Neuron (in vitro differentiated cells): Measurements from ENCODE around the gene RABL3.
"Not testable (repeated sequence)": the region's sequence is repeated elsewhere in the genome, so short reads cannot be mapped to it uniquely, and the experiment has no call there.

ENCODE experiments used
- H2AFZ ChIP-seq: one replicate; pipeline ENCODE4 v1.6.1; 2013; ENCODE audit warnings: low read depth, mild to moderate bottlenecking, inconsistent platforms, low read length, moderate library complexity
- H3K27me3 ChIP-seq: one replicate; pipeline ENCODE4 v1.6.1; 2013; ENCODE audit warnings: low read length; ENCODE audit not compliant: insufficient read depth
- H3K36me3 ChIP-seq: one replicate; pipeline ENCODE4 v1.6.1; 2013; ENCODE audit warnings: low read length; ENCODE audit not compliant: insufficient read depth
- H3K4me1 ChIP-seq: one replicate; pipeline ENCODE4 v1.6.1; 2013; ENCODE audit warnings: low read length; ENCODE audit not compliant: insufficient read depth
- H3K4me3 ChIP-seq: 2 replicates; pipeline ENCODE4 v1.5.1; 2013; ENCODE audit warnings: mild to moderate bottlenecking, low read length, moderate library complexity
- H3K9me3 ChIP-seq: one replicate; pipeline ENCODE4 v1.6.1; 2013; ENCODE audit warnings: low read length

The RABL3 gene

DNA sequence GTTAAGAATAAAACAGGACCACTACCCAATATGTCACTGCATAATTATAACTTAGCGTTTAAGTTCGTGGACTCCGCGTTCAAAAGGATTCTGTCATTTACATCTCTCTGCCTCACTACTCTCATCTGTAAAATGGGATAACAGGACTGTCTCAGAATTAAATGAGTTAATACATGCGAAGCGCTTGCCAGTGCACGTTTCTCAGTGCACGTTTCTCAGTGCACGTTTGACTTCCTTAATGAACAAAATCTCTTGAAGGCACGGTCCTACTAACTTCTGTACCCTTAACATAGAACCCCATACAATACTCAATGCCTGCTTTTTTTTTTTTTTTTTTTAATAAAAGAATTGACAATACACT lies 499 bp downstream of the RABL3 start:
- Histone ChIP-seq H3K36me3 (peaks cover 8% of the 10 kb centered on the region), H3K9me3 (peaks cover 13% of the 10 kb centered on the region), H3K4me1 (peaks cover 12% of the 10 kb centered on the region), H2AFZ (peak overlapping the region; percentile 13), H3K27me3 (no peaks in the 10 kb centered on the region), H3K4me3 (peak overlapping the region; percentile 87)

DNA sequence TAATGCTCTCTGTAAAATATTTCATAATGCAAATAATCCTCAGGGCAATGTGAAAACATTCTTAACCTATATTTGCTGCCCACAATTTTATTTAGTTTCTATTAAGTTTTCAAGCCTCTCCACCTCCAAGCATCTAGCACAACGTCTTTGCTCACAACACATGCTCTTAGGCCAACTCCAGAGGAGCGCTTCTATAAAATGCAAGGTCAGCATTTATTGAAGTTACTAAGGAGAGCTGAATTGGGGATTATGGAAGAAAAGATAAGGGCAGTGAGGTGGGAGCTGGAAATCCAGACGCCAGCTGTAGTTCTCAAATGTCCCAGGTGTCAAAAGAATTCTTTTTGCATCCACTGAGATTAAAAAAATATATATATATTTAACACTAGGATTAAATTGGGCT lies 996 bp downstream of the RABL3 start:
- peaks cover 13% of the 10 kb centered on the region for H3K9me3 ChIP-seq
- peak overlapping the region; percentile 87 for H3K4me3 ChIP-seq
- no peak overlapping the region for H2AFZ ChIP-seq

GRCh38 chr3:120738006-120738405 lies 4.3 kb downstream of the RABL3 start:
- not testable (repeated sequence) for H3K36me3 ChIP-seq, H2AFZ ChIP-seq, H3K27me3 ChIP-seq, H3K4me3 ChIP-seq, H3K4me1 ChIP-seq
- H3K9me3 ChIP-seq: peaks cover 13% of the 10 kb centered on the region

More for the DNA sequence above, 996 bp downstream of the RABL3 start:
- H3K36me3 ChIP-seq: peaks cover 8% of the 10 kb centered on the region
- no peaks in the 10 kb centered on the region for H3K27me3 ChIP-seq
- peaks cover 12% of the 10 kb centered on the region for H3K4me1 ChIP-seq

- H2AFZ ChIP-seq: no peak overlapping the region
- H3K4me1 ChIP-seq: no peaks in the 10 kb centered on the region
- no peak overlapping the region for H3K4me3 ChIP-seq
- H3K9me3 ChIP-seq: no peaks in the 10 kb centered on the region
- peaks cover 9% of the 10 kb centered on the region for H3K36me3 ChIP-seq
- no peaks in the 10 kb centered on the region for H3K27me3 ChIP-seq
These were observed 11.5 kb downstream of the RABL3 start for GRCh38 chr3:120730576-120731542.

DNA sequence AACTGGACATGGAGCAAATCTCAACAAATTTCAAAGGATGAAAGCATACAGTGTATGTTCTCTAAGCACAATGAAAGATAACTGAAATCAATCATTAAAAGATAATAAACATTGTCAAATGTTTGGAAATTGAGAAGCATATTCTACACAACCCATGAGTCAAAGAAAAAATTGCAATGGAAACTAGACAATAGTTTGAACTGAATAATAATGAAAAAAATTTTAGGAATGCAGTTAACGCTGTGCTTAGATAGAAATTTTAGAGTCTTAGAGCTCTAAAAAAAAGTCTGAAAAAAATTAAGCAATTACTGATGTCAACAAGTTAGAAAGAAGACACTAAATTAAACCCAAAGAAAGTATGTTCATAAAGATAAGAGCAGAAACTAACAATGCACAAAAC lies 15.5 kb downstream of the RABL3 start:
- H3K9me3 ChIP-seq: no peaks in the 10 kb centered on the region
- H3K4me1 ChIP-seq: no peaks in the 10 kb centered on the region
- no peak overlapping the region for H3K4me3 ChIP-seq
- H3K36me3 ChIP-seq: peaks cover 9% of the 10 kb centered on the region
- no peak overlapping the region for H2AFZ ChIP-seq
- H3K27me3 ChIP-seq: no peaks in the 10 kb centered on the region

DNA sequence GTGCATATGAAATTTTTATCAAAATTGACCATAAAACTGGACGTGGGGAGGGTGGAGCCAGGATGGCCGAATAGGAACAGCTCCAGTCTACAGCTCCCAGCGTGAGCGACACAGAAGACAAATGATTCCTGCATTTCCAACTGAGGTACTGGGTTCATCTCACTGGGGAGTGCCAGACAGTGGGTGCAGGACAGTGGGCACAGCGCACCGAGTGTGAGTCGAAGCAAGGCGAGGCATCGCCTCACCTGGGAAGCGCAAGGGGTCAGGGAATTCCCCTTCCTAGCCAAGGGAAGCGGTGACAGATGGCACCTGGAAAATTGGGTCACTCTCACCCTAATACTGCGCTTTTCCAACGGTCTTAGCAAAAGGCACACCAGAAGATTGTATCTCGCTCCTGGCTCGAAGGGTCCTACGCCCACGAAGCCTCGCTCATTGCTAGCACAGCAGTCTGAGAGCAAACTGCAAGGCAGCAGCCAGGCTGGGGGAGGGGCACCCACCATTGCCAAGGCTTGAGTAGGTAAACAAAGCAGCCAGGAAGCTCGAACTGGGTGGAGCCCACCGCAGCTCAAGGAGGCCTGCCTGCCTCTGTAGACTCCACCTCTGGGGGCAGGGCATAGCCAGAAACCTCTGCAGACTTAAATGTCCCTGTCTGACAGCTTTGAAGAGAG lies 23.0 kb downstream of the RABL3 start:
- H3K4me3 ChIP-seq: not testable (repeated sequence)

GRCh38 chr3:120713262-120713661 lies 29.1 kb downstream of the RABL3 start:
- H3K27me3 ChIP-seq: no peaks in the 10 kb centered on the region
- no peak overlapping the region for H3K4me3 ChIP-seq
- H2AFZ ChIP-seq: no peak overlapping the region
- no peaks in the 10 kb centered on the region for H3K9me3 ChIP-seq
- peaks cover 6% of the 10 kb centered on the region for H3K4me1 ChIP-seq
- peaks cover 4% of the 10 kb centered on the region for H3K36me3 ChIP-seq

More for the DNA sequence above, 23.0 kb downstream of the RABL3 start:
- not testable (repeated sequence) for H3K4me1 ChIP-seq, H3K36me3 ChIP-seq, H3K9me3 ChIP-seq, H3K27me3 ChIP-seq, H2AFZ ChIP-seq

- Histone ChIP-seq H3K4me3 (no peak overlapping the region), H3K36me3 (peaks cover 7% of the 10 kb centered on the region), H3K27me3 (no peaks in the 10 kb centered on the region), H2AFZ (no peak overlapping the region), H3K9me3 (no peaks in the 10 kb centered on the region), H3K4me1 (peaks cover 6% of the 10 kb centered on the region)
These were observed 31.9 kb downstream of the RABL3 start for GRCh38 chr3:120710369-120710768.

- H2AFZ ChIP-seq: no peak overlapping the region
- H3K36me3 ChIP-seq: peaks cover 10% of the 10 kb centered on the region
- H3K9me3 ChIP-seq: no peaks in the 10 kb centered on the region
- H3K27me3 ChIP-seq: no peaks in the 10 kb centered on the region
- peaks cover 6% of the 10 kb centered on the region for H3K4me1 ChIP-seq
- no peak overlapping the region for H3K4me3 ChIP-seq
These were observed 33.9 kb downstream of the RABL3 start for GRCh38 chr3:120708408-120708807.

- Histone ChIP-seq H3K27me3 (no peaks in the 10 kb centered on the region), H3K4me1 (peaks cover 6% of the 10 kb centered on the region), H3K9me3 (peaks cover 2% of the 10 kb centered on the region), H3K36me3 (peaks cover 10% of the 10 kb centered on the region), H3K4me3 (no peak overlapping the region), H2AFZ (no peak overlapping the region)
These were observed 35.4 kb downstream of the RABL3 start for GRCh38 chr3:120706950-120707349.

DNA sequence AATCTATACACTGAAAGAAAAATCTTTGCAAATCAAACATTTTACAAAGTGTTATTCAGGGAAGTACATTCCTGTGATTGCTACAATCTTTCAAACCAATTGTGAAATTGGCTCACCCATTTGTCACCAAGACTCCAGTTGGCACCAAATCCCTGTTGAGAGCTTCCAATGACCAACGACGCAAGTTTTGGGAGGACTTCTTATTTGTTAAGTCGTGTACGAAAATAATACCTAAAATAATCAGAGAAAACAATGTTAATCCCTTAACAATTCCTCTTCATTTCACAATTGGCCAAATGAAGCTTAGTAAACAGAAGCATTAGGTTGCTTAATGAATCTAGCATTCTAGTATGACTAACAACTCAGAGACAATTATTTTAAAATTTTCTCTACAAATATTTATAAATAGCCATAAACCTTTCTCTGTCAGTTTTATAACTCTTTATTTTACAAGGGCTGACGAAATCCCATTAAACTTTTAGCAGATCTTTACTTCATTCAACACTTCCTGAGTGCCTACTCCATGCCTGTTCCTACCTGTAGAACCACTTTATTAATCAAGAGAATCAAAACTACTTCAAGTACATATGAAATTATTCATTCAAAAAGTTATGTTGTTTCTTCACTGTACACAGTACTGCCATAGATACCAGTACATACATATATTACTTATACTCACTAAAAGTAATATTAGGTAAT lies 36.3 kb downstream of the RABL3 start:
- H2AFZ ChIP-seq: no peak overlapping the region
- peaks cover 6% of the 10 kb centered on the region for H3K4me1 ChIP-seq
- no peak overlapping the region for H3K4me3 ChIP-seq

DNA sequence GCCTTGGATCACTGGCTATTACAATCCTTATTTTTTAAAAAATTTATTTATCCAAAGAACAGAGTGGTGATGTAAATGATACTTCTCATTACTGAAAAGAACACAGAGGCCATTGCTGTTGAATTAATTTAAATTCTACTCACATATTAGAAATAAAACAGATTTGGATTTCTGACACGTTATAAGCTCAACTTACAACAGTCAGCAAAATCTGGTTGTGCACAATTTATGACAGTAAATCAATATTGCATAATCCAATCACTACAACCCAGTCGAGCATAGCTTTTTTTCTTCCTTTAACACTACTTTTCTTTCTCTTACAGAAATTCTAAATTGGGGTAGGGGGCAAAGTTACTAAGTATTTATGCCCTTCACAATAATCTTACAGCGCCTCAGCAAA lies 43.0 kb downstream of the RABL3 start:
- peaks cover 2% of the 10 kb centered on the region for H3K9me3 ChIP-seq
- H3K36me3 ChIP-seq: peaks cover 4% of the 10 kb centered on the region
- H3K4me1 ChIP-seq: no peaks in the 10 kb centered on the region
- no peaks in the 10 kb centered on the region for H3K27me3 ChIP-seq
- no peak overlapping the region for H2AFZ ChIP-seq
- H3K4me3 ChIP-seq: no peak overlapping the region

More for the DNA sequence above, 36.3 kb downstream of the RABL3 start:
- Histone ChIP-seq H3K27me3 (no peaks in the 10 kb centered on the region), H3K36me3 (peaks cover 10% of the 10 kb centered on the region), H3K9me3 (peaks cover 2% of the 10 kb centered on the region)
